Measurements from ENCODE around the gene CD59. TPM values are rescaled to one million over a fixed set of nuclear protein-coding genes. Genes with fewer than 3 reads are reported as not detected.

The CD59 gene
- total and polyA plus RNA-seq, 9 of the 15 experiments (the other 6 are each of a cell fraction or from before 2014, with no cell fraction given), result 38.1 to 338 (median 173) TPM

GRCh38 chr11:33737362-33737821 lies 1.2 kb upstream of the CD59 start (continued):
- TF ChIP-seq GABPB1 (CRISPR knock-in tag; IDR thresholded peaks at IDR 0.05) (peak; percentile 44; the same call in 1 of the 2 replicates), SFPQ (IDR thresholded peaks at IDR 0.05; ENCODE audit: low read depth, low read length) (no peak), IRF2 (CRISPR knock-in tag; IDR thresholded peaks at IDR 0.05) (no peak), CCAR2 (IDR thresholded peaks at IDR 0.05; ENCODE audit: low read depth, low read length) (no peak), HEY1 (CRISPR knock-in tag; IDR thresholded peaks at IDR 0.05; ENCODE audit: borderline replicate concordance) (no peak), CBX1 (IDR thresholded peaks at IDR 0.05; ENCODE audit: low read depth) (no peak), ZC3H8 (IDR thresholded peaks at IDR 0.05) (no peak), ZNF197 (CRISPR knock-in tag; IDR thresholded peaks at IDR 0.05; ENCODE audit: low read depth) (no peak), HDAC1 (IDR thresholded peaks at IDR 0.05) (peak; percentile 37 to 85; a peak in 2 of 4 replicates), CEBPG (CRISPR knock-in tag; IDR thresholded peaks at IDR 0.05) (no peak), CEBPG (tag; conservative IDR thresholded peaks at IDR 0.05 in 1 of 2, IDR thresholded peaks at IDR 0.05 in 1 of 2) (no peak), NFATC3 (IDR thresholded peaks at IDR 0.05) (peak; percentile 24; the same call in 1 of the 2 replicates), TCF3 (CRISPR knock-in tag; IDR thresholded peaks at IDR 0.05) (peak; percentile 96), MTA2 (IDR thresholded peaks at IDR 0.05; ENCODE audit: low read depth) (peak; percentile 90), FOXP4 (CRISPR knock-in tag; IDR thresholded peaks at IDR 0.05; ENCODE audit: borderline replicate concordance) (no peak), GTF2E2 (tag; IDR thresholded peaks at IDR 0.05) (no peak), ZNF143 (CRISPR knock-in tag; IDR thresholded peaks at IDR 0.05) (no peak), HOXB6 (CRISPR knock-in tag; IDR thresholded peaks at IDR 0.05; ENCODE audit: borderline replicate concordance) (no peak), ZNF3 (CRISPR knock-in tag; IDR thresholded peaks at IDR 0.05) (no peak), ELK1 (CRISPR knock-in tag; IDR thresholded peaks at IDR 0.05) (no peak), MITF (IDR thresholded peaks at IDR 0.05) (no peak; the same call in 1 of the 2 replicates), RBM34 (IDR thresholded peaks at IDR 0.05; ENCODE audit: borderline replicate concordance, insufficient read depth, low read length) (no peak), ZNF24 (IDR thresholded peaks at IDR 0.05) (peak; percentile 48; the same call in 1 of the 2 replicates), RB1 (IDR thresholded peaks at IDR 0.05; ENCODE audit: low read depth) (no peak), ZNF12 (CRISPR knock-in tag; IDR thresholded peaks at IDR 0.05) (no peak)

Data from K562 (cell line).